ENCODE data around the gene ARMC3. TPM values are rescaled to one million over a fixed set of nuclear protein-coding genes. Genes with fewer than 3 reads are reported as not detected.

ARMC3 gene
- total and polyA plus RNA-seq, 8 donors: 0.05 to 0.25 TPM; not detected in 6

DNA sequence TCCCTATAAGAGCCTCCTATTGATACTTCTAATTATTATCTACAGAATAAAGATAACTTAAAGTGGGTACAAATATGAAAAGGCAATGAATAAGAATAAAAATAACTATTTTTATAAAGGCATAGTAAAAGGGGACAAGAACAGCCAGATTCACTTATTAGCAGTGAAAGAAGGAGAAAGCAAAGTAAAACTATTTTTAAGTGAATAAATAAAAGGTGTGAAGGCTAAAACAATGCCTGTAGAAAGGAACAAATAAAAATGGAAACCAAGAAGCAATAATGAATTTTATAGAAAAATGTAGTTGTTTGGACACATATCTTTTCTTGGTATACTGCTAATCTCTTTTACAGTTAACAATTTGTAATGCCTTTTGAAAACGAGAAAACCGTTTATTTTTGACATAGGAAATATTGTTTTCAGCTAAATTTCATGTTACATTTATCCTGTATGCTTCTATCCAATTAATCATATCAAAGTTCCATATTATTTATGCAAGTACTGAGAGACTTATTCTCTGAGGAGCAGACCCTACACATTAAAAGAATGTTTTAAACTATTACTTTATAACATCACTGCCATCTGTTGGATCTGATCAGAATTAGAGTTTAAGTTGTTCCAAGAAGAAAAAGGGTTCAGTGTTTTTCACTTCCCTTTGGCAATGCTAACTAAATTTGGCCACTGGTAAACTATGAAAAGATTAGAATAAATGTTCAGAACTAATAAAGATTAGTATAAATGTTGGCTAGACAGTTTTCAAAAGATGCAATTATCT is 59.1 kb downstream of the ARMC3 start:
- TF ChIP-seq CTCF (IDR thresholded peaks at IDR 0.05): peak in 1 of 4 donors; percentile 9
- DNase-seq: no peak
- Histone ChIP-seq H3K9me3 (no peaks in the 10 kb centered on the region), H3K36me3 (no peaks in the 10 kb centered on the region), H3K27ac (no peak overlapping the region), H3K4me1 (no peaks in the 10 kb centered on the region), H3K4me3 (no peak overlapping the region), H3K27me3 (no peaks in the 10 kb centered on the region)
- 25 to 47% methylated on average over 2 of the region's 2 CpGs for WGBS, 2 donors
- intact Hi-C loops (cut with DNase I): loop anchor here in 1 of 3 donors (10.0 kb wide), 1 partner anchor 412 kb away; no protein-coding TSS in a partner anchor
- peak; percentile 71 for FAIRE-seq
- peak in 3 of 4 donors; percentile 41 to 47 (median 46) for ATAC-seq

DNA sequence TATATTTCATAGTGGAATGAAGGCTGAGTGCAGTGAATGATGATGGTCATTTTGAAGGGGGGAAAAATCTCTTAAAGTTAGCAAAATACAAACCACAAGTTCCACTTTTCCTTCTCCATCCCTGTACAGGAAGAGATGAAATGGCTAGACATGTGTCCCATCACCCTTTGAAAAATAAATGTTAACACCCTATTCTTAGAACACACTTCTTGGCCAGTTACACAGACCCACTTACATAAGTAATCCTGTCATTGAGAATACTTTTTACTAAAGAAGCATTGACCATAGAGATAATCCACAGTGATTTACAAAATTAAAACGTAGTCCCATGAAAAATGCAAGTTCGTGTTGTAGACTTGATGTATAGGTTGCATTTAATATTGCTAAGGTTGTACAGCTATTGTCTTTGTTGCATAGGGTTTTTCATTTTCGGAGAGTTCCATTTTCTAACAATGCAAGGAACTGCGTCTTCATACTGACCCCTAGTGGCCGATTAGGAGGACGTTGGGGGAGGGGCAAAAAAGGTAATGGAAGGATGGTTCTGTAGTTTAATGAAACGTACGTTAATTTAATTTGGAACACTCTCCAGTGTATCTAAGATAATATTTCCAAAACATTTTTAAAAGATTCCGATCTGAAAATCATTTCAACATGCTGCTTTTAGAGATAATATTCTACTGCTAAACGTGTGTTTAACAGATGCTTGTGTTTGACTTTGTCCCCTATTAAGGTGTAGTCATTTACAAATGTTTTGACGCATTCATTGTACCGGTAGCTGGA is 60.9 kb downstream of the ARMC3 start:
- FAIRE-seq (peak; percentile 92), DNase-seq (peak in 4 of 6 donors; percentile 20 to 62 (median 38)), ATAC-seq (peak; percentile 74 to 94 (median 88))
- no peaks in the 10 kb centered on the region for H3K27me3 ChIP-seq
- H3K27ac ChIP-seq: no peak overlapping the region
- no peaks in the 10 kb centered on the region for H3K4me1 ChIP-seq
- H3K4me3 ChIP-seq: no peak overlapping the region
- intact Hi-C loops (cut with DNase I): loop anchor here in 1 of 3 donors (10.0 kb wide), 1 partner anchor 414 kb away; no protein-coding TSS in a partner anchor
- peak; percentile 71 to 87 (median 79) for TF ChIP-seq CTCF (IDR thresholded peaks at IDR 0.05)
- H3K9me3 ChIP-seq: no peaks in the 10 kb centered on the region
- no peaks in the 10 kb centered on the region for H3K36me3 ChIP-seq
- WGBS, 2 donors: 1% methylated on average over 12 of the region's 12 CpGs

- ATAC-seq (no peak), FAIRE-seq (no peak), DNase-seq (no peak)
- no peaks in the 10 kb centered on the region for H3K27me3 ChIP-seq
- H3K9me3 ChIP-seq: no peaks in the 10 kb centered on the region
- no peak for TF ChIP-seq CTCF (IDR thresholded peaks at IDR 0.05)
- WGBS, 2 donors: 91 to 92% methylated on average over 4 of the region's 4 CpGs
- intact Hi-C loops (cut with DNase I): loop anchor here in 1 of 3 donors (10.0 kb wide), 1 partner anchor 986 kb away; the partner anchor contains the start of gene DNAJC1
- H3K27ac ChIP-seq: no peak overlapping the region
- no peaks in the 10 kb centered on the region for H3K4me1 ChIP-seq
- no peaks in the 10 kb centered on the region for H3K36me3 ChIP-seq
- H3K4me3 ChIP-seq: no peak overlapping the region
Measured at GRCh38 chr10:22990443-22990842, 62.6 kb downstream of the ARMC3 start.

GRCh38 chr10:22992075-22992474 is 64.2 kb downstream of the ARMC3 start:
- no peaks in the 10 kb centered on the region for H3K27me3 ChIP-seq
- no peaks in the 10 kb centered on the region for H3K9me3 ChIP-seq
- intact Hi-C loops (cut with DNase I): loop anchor here in 1 of 3 donors (10.0 kb wide), 1 partner anchor 987 kb away; the partner anchor contains the start of gene DNAJC1
- H3K4me1 ChIP-seq: no peaks in the 10 kb centered on the region
- WGBS, 2 donors: 49 to 50% methylated on average over 5 of the region's 5 CpGs
- DNase-seq (no peak), FAIRE-seq (no peak), ATAC-seq (no peak)
- H3K4me3 ChIP-seq: no peak overlapping the region
- no peak for TF ChIP-seq CTCF (IDR thresholded peaks at IDR 0.05)
- no peaks in the 10 kb centered on the region for H3K36me3 ChIP-seq
- H3K27ac ChIP-seq: no peak overlapping the region
